Fibroblast of gingiva (primary cell): ENCODE measurements around the gene SPATA3.

ENCODE experiments used
- DNase-seq: peaks from one replicate; pipeline ENCODE4 v3.0.0-alpha.2; 2011; ENCODE audit warnings: low read depth

SPATA3 gene

DNA sequence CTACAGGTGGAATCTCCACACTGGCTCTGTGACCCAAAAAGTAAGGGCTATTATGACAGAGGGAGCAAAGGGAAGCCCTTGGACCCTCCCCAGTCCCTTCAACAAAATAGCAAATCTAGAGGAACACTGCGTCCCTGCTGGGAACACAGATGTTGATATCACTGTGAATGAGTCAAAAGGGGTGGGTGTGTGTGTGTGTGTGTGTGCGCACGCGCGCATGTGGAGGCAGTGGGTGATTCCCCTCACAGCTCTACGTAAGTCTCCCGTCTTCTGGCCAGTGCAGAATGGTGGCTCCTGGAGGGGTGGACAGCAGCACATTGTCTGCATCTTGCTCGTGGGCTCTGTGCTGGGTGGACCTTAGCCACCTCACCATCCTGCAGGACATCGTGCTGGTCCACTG, 33.6 kb downstream of the SPATA3 start:
- no peak for DNase-seq

DNA sequence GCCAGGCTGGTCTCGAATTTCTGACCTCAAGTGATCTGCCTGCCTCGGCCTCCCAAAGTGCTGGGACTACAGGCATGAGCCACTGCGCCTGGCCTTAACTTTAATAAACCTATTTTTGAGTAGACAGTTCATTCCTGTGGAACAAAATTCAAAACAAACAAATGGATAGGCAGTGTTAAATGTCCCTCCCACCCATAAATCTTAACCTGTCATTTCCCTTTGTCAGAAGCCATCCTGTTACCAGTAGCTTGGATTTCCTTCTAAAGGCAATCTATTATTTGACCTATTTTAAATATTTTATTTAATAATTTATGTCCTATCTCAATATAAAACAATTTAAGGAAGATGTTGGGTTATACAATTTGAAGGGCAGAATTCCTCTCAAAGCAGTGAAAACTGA, 34.8 kb downstream of the SPATA3 start:
- DNase-seq: no peak

DNA sequence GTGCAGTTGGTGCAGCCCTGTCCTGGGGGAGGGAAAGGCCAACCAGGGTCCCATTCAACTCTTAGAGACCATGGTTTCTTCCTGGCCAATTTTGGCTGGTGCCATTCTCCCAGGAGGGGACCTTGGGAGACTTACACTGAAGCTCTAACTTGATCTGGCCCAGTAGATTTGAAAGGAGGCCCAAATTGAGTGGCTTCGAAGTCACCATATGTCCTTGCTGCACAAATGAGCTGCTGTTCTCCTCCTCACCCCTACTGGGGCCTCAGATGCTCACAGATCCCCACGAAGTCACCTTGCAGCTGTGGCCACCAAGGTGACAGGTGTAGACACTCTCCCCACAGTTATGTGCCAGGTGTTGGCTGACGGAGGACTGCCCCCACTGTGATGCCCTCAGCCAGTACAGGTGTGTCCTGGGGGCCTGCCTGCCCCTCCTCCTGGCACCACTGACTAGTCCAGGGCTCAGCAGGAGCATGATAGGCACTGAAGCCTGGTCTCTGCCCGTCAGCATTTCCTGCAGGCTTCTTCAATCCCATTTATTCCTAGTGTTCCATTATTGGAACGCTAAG, 36.7 kb downstream of the SPATA3 start:
- DNase-seq: no peak

DNA sequence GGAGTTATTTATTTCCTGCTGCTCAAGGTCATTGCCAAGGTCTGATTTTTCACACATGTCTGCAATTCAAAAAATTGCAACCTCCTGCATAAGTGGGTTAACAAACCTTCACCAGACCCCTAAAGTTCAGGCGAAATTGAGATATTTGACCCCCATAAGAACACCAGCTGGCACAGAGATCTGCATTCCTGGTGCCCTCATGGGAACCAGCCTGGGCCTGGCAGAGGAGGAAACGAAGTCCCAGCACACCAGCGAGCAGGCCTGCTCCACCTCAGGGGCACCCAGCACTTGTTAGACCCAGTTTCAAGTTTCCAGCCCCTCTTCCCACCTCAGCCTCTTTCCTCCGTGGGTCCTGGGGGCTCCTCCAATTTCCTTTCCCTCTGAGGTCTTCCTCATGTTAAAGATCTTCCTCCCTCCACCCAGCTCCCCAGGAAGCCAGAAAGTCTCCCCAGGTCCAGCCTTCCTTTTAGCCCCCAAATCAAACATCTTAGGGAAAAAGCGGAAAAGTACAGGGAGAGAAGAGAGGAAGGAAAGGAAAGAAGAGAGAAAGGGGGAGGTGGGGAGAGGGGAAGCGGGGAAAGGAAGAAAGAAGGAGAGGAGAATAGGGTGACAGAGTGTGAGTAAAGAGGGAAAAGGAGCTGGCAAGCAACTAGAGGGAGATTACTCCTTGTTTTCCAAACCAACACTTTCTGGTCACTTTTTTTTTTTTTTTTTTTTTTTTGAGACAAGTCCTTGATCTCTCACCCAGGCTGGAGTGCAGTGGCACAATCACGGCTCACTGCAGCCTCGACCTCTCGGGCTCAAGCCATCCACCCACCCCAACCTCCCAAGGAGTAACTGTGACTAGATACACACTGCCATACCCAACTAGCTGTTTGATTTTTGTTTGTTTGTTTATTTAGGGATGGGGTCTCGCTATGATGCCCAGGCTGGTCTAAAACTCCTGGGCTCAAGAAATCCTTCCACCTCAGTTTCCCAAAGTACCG, 37.5 kb downstream of the SPATA3 start:
- DNase-seq: no peak

DNA sequence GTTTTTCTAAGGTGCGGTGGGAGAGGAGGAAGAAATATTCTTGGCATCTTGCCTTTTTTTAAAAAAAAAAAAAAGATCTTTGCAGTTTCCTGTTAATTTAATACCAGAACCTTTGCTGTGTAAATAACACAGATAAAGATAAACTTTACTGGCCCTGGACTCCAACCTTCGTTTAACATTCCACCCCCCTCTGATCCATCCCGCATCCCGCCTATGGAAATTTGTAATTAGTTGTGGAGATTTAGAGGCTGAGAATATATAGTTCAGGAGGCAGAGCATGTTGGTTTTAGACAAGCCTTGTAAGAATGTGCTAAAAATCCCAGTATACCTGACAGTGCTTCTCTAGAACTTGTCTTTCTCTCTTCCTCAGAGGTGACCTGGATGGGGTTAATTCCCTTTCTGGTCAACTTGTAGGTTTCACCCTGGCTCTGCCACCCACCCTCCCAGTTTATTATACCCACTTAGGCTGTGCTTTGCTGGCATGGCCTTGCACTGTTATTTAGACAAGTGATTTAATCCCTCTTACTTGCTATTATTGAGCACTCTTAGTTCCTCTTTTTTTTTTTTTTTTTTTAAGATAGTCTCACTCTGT, 38.5 kb downstream of the SPATA3 start:
- DNase-seq: no peak

DNA sequence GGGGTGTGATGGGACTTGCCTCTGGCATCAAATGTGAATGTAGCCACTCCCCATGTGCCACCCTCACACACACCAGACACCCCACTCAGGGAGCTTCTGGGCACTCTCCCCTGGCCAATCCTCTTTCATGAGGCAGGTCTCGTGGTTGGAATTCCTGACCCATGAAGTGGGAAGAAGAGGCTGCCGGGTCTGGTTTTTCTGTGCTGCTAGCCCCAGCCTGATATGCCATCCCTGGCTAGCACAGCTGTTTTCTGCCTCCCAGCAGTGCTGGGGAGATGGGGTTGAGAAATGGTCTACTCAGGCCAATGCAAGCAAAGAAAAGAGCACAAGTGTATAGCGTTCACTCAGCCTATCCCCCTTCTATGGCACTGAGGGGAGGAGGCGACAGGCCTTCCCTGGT, 40.2 kb downstream of the SPATA3 start:
- DNase-seq: no peak

DNA sequence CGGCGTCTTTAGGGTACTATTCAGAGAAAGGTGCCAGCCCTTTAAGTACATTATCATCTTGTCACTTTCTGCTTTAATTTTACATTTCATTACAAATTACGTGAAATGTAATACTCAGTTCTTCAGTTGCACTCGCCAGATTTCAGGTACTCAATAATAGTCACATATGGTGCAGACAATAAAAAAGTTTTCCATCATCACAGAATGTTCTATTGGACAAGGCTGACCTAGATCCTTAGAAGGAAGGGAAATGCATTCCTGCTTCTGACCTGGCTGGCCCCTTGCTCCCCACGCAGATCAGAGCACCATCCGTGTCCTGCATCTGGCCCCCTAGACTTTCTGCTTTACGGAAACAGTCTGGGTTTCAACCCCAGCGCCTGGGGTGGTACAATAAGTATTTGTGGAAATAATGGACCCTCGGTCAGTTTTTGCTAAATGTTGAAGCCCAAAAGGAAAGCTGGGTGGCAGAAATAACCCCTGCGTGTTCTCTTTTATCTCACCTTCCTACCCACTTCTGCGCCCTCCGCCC, 40.7 kb downstream of the SPATA3 start:
- DNase-seq: no peak

DNA sequence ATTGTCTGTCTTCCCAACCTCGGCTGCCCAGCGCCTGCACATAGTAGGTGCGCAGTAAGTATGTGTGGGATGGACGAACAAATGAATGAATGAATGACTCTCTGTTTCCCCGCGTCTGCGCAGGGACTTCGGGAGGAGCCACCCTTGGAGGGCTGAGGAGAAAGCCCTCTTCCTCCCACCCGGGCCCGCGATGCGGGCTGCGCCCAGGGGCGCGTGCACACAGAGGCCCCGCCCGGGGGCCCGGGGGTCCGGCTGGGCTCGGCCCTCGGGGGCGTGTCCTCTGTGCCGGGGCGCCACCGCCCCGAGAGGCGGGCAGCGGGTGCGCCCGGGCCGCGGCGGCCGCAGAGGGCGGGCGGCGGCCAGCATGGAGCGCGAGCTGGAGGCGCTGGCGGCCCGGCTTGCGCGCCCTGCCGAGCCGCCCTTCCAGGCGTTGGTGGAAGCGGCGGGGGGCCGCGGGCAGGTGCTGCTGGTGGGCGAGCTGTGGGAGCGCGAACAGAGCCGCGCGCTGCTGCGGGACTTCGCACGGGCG, 41.3 kb downstream of the SPATA3 start, which contains the start of gene C2orf72:
C2orf72 (plus strand) TSS at position 322 of the 529 bp plus-strand sequence; CDS start at position 365, 43 bp downstream.
- no peak for DNase-seq

DNA sequence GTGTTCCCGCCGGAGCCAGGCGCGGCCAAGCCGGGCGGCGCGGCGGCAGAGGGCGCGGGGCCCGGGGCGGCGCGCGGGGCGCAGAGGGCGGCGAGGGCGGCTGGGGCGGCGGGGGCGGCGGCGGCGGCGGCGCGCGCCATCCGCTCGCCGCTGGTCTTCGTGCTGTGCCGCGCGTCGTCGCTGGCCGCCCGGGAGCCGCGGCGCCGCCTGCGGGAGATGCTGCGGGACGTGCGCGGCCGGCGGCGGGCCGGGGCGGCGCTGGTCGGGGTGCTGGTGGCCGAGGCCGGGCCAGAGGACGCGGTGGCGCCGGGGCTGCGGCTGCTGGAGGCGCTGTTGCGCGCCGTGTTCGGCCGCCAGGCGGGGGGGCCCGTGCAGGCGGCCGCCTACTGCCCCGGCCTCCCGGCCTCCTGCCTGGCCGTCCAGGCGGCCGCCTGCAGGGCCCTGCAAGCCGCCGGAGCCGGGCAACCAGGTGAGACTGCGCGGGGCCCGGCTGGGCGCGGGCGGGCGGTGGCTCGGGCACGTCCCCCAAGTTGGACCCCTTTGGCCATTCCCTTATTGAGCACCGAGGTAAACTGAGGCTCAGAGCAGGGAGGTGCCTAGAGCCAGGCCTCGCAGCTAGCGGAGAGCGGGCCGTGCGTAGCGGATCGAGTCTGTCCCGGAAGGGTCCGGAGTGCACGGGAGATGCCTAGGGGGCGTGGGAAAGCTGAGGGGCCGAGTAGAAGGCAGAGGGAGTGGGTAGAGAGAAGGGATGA, 42.0 kb downstream of the SPATA3 start:
- DNase-seq: no peak

DNA sequence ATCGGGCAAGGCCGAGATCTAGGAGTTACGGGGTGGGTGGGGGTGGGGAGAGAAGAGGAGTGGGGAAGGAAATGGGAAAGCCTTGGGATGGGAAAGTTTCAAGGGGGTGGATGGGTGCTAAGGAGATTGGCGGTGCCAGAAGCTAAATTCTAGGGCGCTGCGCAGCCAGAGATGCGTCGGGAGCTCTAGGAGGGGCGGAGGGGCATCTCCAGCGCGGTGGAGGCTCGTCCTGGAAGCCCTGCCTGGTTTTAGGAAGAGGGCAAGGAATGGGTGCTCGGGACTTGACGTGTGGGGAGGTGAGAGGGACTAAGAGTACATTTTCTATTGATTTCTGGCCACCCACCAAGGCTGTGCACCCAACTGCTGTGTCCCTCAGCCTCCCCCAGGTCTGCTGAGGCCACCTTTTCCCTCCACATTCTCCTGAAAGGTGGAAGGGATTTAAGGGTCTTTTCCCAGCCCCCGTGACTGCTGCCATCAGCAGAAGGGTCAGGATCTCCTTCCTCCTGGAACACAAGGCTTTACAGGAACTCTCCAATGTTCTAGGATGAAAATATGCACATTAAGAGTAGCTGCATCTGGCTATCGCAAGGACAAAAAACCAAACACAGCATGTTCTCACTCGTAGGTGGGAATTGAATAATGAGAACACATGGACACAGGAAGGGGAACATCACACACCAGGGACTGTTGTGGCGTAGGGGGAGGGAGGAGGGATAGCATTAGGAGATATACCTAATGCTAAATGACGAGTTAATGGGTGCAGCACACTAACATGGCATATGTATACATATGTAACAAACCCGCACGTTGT, 42.8 kb downstream of the SPATA3 start:
- no peak for DNase-seq

DNA sequence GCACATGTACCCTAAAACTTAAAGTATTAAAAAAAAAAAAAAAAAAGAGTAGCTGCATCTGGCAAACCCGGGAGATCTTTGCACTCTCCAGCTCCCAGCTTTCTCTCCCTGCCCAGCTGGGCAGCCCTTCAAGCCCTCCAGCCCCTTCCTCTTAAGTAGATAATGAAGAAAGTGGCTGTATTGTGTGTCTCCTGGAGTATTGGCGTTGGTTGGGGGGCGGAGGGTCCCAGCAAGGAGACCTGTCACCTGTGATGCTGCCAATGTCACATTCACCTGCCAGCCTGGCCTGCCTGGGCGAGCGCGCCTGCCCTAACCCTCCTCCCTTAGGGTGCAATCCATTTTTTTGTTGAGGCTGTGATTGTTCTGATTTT, 43.4 kb downstream of the SPATA3 start:
- DNase-seq: no peak

DNA sequence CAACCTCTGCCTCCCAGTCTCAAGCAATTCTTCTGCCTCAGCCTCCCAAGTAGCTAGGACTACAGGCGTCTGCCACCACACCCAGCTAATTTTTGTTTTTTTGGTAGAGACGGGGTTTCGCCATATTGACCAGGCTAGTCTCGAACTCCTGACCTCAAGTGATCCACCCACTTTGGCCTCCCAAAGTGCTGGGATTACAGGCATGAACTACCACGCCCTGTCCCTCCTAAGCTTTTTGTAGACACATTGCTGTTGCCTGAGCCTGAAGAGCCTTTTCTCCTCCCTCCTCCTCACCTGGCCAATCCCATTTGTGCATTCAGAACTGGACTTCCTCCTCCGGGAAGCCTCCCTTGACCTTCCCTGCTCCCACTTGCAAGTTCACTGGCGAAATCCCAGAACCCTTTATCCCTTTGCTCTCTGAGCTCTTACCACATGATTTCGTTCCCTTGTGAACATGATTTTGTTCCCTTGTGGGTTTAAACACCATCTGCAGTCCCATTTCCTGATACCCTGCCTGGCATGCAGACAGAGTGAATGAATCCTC, 44.0 kb downstream of the SPATA3 start:
- no peak for DNase-seq

DNA sequence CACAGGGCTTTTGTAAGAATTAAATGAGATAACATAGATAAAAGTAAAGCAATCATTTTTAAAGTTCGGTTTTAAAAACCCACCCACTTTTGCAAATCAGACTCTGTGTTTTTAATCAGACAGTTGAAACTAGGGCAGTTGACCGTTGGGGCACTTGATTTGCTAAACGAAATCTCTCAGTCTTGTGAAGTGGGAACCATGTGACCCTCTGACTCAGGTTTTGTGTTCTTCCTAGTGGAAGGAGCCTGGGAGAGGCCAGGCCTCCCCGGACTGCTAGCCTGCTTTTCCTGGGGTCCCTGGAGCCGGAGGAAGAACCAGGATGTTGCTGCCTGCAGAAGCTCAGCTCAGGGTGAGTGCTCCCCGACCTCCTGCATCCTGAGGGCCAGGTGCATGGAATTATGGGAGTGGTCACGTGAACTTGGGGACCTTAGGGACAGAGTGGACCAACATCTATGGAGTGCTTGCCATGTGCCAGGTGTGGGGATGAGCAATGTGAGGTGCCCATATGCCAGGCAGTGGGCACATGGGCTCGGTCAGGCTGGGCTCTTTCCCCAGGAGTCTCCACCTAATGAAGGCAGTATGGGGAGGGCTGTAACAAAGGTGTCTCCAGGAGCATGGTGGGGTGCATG, 45.3 kb downstream of the SPATA3 start:
- no peak for DNase-seq

DNA sequence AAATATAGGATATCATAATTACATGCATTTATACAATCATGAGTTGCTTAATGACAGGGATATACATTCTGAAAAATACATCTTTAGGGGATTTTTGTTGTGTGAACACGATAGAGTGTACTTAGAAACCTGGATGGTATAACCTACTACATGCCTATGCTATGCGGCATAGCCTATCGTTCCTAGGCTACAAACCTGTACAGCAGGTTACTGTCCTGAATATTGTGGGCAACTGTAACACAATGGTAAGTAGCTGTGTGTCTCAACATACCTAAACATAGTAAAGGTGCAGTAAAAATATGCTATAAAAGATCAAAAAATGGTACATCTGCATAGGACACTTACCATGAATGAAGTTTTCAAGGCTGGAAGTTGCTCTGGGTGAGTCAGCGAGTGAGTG, 47.9 kb downstream of the SPATA3 start:
- no peak for DNase-seq

DNA sequence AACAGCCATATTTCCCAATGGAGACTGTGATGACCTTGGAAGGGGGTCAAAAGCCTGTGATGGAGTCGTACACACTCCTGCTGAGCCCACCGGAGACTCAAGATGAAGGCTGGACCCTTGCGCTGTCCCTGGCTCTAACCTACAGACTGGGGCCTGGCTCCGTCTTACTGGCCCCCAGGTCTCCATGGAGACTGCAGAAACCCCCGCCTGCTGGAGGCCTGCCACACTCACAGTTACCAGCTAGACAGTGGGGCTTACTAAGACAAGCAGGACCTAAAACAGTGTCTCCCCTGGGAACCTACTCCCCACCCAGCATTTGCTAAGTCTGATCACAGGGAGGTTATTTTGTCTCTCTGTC, 51.0 kb downstream of the SPATA3 start:
- no peak for DNase-seq

DNA sequence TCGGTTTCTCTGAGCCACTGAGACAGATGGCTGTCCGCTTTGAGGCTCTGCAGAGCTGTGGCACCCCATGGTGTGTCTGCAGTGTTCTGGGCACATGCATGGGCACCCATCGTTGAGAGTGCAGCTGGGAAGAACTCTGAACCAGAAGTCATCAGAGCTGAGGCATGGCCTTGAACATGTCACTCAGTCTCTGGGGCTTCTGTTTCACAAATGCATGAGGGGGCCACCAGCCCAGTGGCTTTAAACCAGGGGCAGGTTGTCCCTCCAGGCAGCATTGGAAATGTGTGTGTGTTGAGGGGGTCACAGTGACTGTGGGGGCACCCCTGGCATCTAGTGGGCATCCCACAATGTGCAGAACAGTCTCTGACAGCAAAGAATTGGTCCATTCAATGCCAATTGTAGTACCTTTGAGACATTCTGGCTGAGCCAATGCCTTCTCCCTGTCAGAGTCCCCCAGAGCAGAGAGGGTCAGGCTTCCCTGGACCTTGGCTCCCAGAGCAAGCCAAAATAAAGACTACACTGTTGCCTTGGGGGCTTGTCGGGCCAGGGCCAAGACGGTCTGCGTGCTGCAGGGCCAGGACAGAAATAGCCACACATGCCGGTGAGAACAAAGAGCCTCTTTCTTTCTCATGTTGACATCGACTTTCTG, 51.5 kb downstream of the SPATA3 start:
- no peak for DNase-seq

DNA sequence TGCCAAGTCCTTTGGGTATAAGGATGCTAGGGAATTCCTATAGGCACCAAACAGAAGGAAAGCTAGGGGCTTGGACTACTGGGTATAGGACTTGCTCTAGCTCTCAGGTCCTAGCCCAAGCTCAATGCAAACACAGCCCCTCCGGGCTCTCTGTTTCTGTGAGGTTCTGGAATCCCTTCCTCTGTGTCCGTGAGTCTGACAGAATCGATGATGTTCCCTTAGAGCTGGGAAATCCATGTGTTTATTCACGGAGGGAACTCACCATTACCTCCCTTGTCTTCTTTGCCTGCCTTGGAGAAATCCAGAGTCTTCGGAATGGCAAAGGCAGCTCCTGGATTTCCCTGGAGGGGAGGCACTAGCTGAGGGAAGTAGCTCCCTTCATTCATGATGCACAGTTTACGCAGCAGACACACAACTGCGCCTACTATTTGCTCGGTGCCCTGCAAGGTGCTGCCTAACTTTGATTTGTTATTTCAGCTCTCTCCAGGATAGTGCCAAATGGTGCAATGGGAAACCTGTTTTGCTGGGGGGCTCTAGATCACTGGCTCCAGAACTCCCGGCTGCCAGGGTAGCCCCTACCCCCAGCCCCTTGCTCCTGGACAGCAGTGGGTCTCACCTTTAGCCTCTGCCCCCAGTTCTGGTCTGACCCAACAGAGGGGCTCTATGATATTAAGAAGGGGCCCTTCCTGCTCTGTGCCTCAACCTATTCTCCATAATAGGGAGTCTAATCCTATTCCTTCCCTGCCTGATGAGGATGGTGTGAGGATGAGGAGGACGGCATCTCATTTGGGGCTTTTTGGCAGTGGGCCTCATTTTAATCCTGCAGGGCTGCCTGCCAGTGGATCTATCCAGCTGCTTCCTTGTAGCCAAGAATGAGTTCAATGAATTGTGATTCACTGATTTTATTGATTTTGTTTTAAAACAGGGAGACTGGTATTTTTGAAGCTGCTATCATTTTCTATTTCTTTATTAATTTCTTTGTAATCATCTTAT, 52.3 kb downstream of the SPATA3 start:
- DNase-seq: no peak

DNA sequence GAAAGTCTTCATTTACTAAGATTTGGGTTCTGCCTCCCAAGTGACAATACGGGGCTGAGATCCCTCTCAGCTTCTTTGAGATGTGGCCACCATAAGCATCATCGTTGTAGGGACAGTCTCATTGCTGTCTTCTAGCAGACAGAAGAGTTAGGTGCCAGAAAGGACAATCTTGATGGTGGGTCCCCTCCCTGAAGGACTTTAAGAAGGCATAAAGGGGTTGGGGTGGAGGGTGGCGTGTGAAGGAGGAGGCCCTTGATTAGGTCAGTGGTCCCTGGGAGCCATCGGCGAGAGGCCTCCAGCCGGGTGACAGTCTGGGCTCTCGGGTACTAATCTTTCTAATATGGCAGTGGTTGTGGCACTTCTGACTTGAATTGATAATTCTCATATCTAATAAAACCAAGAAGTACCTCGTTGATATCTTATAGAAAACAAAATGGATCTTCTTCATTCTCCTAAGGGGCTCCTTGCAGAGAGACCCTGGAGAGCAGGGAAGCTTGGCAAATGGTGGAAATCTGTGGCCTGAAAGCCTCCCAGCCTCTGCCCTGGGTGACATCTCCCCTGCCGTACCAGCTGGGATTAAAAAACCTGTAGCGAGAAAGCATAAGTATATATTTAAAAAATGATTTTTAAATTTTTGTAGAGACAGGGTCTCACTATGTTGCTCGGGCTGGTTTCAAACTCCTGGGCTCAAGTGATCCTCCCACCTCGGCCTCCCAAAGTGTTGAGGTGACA, 53.5 kb downstream of the SPATA3 start:
- DNase-seq: no peak
